Cardiac septum (tissue), 1 donor: ENCODE data around the gene PRKCB. TPM values are rescaled to one million over a fixed set of nuclear protein-coding genes. Genes with fewer than 3 reads are reported as not detected.

Source experiments
- DNase-seq: peaks from one replicate; pipeline ENCODE4 v3.0.0-alpha.2; 2020; ENCODE audit warnings: low spot score
- intact Hi-C: fragments of 100-400 bp; cut with DNase I; formaldehyde crosslinking; loops from one replicate; pipeline ENCODE4 v1.14.0; 2022
- total RNA-seq: library from RNA; stranded (reverse); fragmentation: NEBNext Ultra II Directional; extraction: Animal tissue kit (Norgen Biotek cat#: 25700); gene quantifications from one replicate; pipeline ENCODE4 v1.2.1, GENCODE V29; 2021
- donor health status: DM: no; HTN: no; CAD: no.

Gene PRKCB
- total RNA-seq, 1 donor from 2014 or later = 2.3 TPM

DNA sequence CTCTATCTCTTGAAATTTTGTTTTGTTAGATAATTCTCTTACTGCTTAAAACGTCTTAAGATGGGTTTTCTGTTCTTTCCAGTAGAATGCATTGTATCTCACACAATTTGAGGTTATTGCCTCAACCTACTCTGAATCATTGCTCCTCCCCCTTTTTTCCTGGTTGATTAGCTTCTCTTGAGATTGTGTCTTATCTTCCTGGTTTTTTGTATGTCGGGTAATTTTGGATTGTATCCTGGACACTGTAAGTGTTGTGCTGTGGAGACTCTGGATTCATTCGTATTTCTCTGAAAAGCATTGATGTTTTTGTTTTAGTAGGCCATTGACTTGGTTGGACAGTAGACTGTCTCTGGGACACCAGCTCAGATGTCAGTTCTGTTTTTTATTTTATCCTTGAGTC lies 26.1 kb downstream of the PRKCB start:
- intact Hi-C loops = no loop called here
- DNase-seq = no peak

DNA sequence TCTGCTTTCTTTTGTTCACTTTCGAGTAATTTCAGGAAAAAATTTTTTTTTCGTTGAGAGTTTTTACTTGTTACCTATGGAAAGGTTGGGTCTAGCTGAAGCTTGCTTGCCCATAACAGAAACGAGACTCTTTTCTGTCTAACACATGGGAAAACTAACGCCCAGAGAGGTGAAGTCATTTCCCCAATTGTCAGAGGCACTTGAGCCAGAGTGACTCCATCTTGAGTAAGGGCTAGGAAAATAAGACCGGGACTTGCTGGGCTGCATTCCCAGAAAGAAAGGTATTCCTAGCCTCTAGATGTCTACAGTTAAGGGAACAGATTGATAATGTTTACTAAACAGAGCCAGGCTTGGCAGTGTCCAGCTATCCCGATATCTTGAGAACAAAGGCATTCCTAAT lies 26.8 kb downstream of the PRKCB start:
- no peak for DNase-seq
- intact Hi-C loops = no loop called here

DNA sequence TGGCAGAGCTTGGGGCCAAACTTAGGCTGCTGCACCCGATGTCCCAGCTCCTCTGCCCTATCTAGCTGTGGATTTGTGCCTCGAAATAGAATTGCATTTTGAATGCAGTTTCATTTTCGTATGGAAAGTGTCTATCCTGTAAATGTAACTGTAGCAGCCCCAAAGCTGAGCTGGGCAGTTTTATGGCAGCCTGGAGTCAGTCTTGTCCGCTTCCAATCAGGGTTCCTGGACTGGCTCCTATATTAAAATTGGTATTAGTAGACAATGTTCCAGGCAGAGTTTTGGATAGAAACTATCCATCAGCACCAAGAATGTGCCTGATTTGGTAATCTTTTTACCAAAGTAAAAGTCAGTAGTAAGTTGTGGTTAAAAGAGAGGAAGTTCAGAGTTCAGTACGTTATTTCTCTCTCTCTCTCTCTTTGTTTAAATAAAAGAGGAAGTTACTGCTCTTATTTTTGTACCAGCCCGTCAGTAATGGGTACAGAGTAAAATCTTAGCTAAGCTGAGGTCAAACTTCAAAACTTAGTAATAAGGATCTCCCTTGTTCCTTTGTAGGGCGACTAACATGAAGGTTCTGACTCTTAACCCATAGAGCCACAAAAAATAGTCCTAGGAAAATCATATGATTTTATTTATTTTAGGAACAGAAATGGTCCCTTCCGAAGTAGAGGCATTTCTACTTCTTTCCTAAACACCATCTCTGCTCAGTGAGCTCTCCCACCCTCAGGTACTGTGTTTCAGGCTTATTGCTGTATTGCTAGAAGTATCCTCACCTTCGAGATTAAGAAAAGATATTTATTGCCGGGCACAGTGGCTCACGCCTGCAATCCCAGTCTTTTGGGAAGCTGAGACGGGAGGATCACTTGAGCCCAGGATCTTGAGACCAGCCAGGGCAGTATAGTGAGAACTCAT lies 28.0 kb downstream of the PRKCB start:
- DNase-seq = no peak
- intact Hi-C loops = no loop called here

DNA sequence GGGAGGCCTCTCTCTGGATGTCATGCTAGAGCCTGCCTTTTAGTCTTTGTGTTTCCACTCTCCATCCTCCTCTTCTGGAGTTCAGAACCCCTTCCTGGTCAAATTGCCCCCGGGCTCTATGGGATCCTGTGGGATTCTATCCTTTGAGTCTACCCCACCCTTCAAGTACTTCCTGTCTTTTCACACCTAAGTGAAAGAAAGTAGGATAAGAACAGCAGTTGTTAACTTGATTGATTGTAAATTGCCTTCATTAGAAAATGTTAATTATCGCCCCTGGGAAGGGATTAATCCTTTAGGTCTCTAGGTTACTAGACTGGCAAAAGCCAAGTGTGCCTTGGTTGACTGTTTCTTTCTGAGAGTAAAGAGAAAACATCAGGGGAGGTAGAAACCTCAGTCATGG lies 30.1 kb downstream of the PRKCB start:
- intact Hi-C loops = no loop called here
- no peak for DNase-seq

DNA sequence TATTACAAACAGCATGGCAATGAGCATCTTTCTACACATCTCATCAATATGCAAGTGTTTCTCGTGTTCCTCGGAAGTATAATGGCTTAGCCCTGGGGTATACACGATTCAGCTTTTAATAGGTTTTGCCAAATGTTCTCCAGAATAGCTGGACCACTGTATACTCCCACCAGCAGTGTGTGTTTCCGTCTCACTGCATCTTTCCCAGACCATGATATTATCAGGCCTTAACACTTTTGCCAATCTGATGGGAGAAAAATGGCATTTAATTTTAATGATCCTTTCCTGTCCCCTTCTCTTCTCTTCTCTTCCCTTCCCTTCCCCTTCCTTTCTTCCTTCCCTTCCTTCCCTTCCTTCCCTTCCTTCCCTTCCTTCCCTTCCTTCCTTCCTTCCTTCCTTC lies 30.8 kb downstream of the PRKCB start:
- intact Hi-C loops = no loop called here
- no peak for DNase-seq

DNA sequence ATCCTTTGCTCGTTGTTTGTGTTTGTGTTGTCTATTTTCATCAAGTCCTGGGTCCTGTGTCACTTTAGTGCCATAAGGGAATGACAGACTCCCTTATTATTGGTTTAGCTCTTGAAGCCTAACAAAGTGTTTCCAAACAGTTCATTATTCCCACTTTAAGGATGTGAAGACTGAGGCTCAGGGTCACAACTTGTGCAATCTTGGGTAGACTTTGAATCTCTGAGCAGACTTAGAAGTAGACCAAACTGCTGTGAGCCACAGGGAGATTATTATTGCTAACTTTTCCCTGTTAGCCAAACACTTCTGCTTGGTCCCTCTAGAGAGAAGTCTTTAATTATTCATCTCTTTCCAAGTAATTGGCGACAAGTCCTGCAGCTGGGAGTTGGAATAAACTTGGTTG lies 31.8 kb downstream of the PRKCB start:
- no peak for DNase-seq
- intact Hi-C loops = no loop called here

DNA sequence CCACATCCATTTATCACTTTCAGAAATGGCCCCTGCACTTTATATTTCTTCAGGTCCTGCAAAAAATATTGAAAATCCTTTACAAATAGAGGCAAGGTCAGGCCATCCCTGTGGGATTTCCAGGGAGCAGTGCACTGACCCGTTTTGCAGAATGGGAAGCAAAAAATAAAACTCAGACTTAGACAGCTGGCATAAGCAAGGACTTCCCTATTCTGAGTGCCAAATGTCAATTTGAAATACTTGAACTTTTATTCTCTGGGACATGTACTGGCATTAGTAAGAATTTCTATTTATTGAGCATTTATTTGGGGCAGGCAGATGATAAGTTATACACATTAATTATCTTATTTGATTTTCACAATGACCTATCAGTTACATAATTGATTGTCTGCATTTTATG lies 32.4 kb downstream of the PRKCB start:
- no peak for DNase-seq
- intact Hi-C loops = no loop called here

DNA sequence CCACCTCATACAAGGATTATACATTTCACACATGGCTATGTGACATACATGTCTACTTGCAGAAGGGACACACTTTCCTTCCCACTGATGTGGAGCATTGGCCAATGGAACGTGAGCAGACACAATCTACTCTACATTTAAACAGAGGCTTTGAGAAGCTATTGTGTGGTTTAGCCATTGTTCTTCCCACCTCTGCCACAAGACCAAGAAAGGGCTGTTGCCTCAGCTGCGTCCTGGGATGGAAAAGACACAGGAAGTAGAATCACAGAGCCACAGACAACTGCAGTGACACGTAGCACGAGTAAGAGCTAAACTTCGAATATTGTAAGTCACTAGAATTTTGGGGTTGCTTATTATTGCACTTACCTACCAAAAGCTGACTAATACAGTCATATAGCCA lies 33.3 kb downstream of the PRKCB start:
- no peak for DNase-seq
- intact Hi-C loops = no loop called here

DNA sequence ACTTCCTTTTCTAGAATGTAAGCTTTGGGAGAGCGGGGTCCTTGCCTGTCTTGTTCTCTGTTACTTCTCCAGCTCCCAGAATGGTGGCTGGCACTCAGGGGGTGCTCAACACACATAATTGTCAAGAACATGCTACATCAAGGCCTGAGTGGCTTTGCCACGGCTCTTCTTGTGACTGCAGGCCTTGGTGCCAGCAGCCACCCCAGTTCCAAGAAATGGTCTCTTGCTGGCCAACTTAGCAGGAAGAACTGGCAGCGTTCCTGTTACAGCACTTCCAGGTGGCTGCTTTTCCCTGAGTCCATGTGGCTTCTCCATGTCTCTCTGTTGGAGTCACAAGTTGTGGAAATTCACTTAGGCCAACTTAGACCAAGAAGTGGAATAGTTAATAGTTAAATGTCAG lies 36.1 kb downstream of the PRKCB start:
- intact Hi-C loops = no loop called here
- DNase-seq = no peak

DNA sequence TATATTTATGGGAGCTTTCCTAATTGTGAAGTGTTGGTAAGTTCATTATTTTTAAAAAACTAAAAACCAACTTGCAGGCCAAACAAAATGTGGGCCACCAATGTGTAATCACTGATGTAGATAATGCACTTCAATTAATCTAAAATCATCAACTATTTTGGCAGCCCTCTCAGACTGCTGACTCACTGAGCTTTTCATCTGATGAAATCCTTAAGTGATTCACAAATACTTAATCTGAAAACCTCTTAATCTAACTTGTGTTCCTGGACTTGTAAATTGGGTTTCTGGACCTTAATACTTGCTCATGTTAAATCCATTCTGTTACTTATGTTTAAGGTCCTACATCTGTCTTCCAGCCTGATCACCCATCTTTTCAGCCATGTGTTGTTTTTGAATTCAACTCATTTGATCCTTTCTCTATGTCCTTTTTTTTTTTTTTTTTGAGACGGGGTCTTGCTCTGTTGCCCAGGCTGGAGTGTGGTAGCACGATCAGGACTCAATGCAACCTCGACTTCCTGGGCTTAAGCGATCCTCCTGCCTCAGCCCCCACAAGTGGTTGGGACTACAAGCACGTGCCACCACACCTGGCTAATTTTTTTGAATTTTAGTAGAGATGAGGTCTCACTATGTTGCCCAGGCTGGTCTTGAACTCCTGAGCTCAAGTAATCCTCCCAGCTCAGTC lies 39.0 kb downstream of the PRKCB start:
- intact Hi-C loops = no loop called here

DNA sequence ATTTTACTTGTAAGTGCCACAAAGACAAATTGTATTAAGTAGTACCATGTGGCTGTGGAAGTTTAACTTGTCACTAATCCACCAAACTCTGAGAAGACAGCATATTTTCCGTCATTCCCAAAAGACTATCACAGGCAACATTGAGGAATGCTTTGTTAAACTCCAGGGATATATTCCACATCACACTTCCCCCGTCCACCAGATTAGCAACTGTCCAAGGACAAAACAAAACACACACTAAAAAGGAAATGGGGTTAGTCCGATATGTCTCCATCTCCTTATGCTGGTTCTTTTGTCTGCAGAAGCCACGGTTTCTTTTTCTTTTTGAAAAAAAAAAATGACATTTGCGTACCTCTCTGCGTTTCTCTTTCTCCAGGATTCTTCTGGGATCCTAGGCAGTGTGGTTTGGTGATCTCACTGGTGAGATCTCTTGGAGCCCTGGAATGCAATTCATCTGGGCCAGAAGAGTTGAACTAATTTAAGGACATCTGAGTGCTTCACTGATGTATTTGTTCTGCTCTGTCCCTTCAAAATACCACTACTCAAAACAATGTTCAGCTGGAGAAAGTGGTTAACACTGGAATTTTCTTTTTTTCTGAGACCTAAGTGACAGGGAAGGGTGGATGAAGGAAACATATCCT lies 40.6 kb downstream of the PRKCB start:
- intact Hi-C loops = no loop called here
- no peak for DNase-seq

More for the DNA sequence above, 39.0 kb downstream of the PRKCB start:
- no peak for DNase-seq

DNA sequence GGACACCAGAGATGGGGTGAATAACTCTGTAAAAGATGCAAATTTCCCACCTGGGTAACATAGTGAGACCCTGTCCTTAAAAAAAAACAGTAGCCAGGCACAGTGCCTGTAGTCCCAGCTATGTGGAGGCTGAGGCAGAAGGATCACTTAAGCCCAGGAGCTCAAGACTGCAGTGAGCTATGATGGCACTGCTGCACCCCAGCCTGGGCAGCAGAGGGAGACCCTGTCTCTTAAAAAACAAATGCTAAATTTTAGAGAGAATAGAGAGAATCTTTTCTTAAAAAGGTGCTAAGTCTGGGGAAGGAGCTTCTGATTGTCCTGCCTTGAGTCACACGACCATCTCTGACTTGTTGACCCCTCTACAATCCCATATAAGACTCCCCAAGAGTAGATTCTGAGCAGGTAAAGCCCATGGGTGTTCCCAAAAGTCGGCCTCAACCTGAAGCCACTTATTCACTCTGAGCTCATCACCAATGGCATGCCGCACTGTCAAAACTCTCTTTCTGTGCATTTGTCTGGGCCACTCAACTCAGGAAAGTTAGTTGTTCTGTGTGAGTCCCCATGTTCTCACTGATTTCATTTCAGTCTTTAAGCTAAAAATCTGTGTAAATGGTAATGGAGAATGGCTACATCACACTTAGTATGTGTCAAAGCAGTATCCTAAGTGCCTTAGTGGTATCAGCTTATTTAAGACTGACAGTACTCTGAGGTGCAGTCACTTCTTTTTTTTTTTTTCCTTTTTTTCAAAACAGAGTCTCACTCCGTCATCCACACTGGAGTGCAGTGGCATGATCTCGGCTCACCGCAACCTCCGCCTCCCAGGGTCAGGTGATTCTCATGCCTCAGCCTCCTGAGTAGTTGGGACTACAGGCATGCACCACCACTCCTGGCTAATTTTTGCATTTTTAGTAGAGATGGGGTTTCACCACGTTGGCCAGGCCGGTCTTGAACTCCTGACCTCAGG lies 41.6 kb downstream of the PRKCB start:
- intact Hi-C loops = no loop called here
- no peak for DNase-seq

DNA sequence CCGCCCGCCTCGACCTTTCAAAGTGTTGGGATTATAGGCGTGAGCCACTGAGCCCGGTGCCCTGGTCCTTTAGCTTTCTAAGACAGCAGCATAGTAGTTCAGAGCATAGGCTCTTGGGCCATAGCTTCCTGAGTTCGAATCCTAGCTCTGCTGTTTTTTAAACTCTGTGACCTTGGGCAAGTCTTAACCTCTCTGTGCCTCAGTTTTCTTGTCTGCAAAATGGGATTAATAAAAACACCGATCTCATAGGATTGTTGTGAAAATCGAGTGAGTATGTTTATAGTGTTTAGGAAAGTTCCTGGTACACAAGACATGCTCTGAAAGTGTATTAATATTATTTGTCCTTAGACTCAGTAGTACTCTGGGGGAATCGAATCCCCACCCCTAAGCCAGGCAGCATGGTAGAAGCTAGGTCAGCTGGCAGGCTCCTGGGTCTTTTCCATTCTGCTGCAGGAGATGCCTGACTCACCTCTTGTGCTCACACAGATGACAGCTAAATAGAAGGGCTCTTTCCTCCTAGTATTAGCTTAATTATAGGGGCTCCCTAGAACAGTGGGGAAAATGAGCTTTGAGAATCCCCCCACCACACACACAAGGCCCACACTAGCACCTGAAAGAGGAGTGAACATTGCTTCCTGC lies 44.1 kb downstream of the PRKCB start:
- intact Hi-C loops = no loop called here
- DNase-seq = no peak

DNA sequence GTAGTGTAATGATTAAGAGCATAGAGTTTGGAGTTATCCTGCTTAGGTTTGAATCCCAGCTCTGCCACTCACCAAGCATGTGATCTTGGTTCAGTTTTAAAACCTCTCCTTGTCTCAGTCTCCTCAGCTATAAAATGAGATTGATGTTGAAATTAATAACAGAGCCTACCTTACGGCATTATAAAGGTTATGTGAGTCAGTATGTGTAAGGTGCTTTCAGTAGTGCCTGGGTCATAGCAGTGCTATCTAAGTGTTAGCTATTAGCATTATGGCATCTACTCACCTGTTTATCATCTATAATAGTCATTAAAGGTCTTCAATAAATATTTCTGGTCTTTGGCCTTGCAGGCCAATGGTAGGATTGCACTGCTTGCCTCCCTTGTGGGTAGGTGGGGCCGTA lies 53.4 kb downstream of the PRKCB start:
- intact Hi-C loops = no loop called here
- no peak for DNase-seq

DNA sequence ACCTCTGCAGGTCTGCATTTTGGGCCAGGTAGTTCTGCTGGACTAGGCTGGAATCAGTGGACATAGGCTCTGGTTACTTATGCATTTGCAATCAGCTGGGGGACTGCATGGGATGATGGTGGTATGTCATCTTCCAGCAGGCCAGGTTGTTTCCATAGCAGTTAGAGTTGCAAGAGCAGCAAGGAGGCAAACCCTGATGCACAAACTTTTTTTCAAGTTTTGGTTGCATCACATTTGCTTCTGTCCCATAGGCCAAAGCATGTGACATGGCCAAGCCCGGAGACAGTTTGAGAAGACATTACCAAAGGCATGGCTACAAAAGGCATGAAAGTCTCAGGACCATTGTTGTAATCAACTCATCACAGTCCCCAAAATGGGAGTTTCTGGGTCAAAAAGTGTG lies 58.2 kb downstream of the PRKCB start:
- intact Hi-C loops = no loop called here
- no peak for DNase-seq

DNA sequence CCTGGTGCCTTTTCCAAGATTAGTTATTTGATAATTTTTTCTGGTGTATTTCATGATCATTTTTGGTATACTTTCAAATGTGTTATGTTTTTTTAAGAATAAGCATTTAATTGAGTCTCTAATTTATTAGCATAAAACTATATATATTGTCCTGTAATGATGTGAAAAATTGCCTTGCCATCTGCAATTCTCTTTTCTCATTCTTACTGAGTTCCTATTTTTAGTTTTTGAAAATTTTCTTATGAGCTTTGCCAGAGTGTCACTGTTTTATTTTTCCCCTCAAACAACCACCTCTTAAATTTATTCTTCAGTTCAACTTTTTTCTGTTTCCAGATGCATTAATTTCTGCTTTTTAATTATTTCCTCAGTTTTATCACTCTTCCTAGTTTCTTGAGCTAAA lies 59.3 kb downstream of the PRKCB start:
- DNase-seq = no peak
- intact Hi-C loops = no loop called here

DNA sequence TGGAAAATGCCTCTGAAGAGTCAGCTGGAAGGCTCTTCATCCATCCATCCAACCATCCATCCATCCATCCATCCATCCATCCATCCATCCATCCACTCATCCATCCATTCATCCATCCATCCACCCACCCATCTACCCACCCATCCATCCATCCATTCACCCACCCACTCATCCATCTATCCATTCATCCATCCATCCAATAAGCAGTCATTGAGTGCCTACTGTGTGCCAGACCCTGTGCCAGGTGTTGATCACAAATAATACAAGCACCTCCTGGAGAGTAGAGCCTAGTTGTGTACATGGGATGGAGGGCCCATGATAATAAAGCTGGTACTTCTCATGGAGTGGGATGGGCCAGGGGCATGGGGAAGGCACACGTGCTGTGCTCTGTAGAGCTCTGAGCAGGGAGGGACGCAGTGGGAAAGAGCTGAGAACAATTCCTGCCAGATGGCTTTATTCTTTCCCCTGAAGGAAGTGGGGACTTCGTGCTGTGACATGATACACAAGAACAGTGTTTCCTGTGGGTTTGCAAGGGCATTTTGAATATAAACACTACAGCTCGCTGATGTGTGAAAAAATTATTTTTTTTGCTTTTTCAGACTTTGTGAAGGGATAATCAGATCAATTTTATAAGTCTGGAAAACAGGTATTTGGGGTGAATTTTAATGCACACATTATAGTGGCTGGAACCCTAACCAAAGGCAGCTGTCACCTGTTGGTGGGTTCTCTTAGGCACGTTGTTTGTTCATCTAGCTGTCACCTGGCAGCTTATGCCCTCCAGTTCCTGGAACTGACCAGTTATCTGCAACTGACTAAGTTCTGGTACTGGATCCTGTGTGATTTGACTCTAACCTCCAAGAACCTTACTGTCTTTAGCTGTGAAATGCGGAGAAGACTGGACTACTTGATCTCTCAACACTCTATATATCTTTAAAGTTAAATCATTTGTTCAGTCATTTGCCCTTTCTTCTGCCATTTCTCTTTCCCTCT lies 61.3 kb downstream of the PRKCB start:
- no peak for DNase-seq
- intact Hi-C loops = no loop called here
